H1 (cell line): ENCODE data around the gene IGSF5. TPM values are rescaled to one million over a fixed set of nuclear protein-coding genes. Genes with fewer than 3 reads are reported as not detected.

Experiments
- CTCF ChIA-PET: fragments of 300-600 bp; sonication (Branson Sonifier 250); formaldehyde crosslinking; loops from one replicate; lab custom pipeline; 2021; ENCODE audit not compliant: partially characterized antibody; lab: Charles Lee
- POLR2A ChIA-PET: fragments of 300-600 bp; sonication (Branson Sonifier 250); formaldehyde crosslinking; loops from one replicate; lab custom pipeline; 2021; ENCODE audit warnings: inconsistent platforms; ENCODE audit not compliant: partially characterized antibody; lab: Charles Lee
- DNase-seq, 2 experiments: peaks; one replicate each; pipeline versions ENCODE4 v3.0.0 to v3.0.0-alpha.2; 2010 to 2022; ENCODE audit warnings: low spot score in 2 of 2, low read depth in 1 of 2, mixed read lengths in 1 of 2
- FAIRE-seq: peaks from 2 replicates; lab custom pipeline; 2011; peaks lifted over from hg19 to GRCh38; lab: Jason Lieb, UNC
- H2AFZ ChIP-seq: 2 replicates; pipeline ENCODE4 v1.8.1; 2012; ENCODE audit warnings: low read length, inconsistent platforms
- H2AK5ac ChIP-seq: 2 replicates; pipeline ENCODE4 v1.6.1; 2013; ENCODE audit warnings: low read depth, low read length
- H2BK120ac ChIP-seq: replicated peaks from 2 replicates; pipeline ENCODE3; 2013; ENCODE audit warnings: low read depth, low read length, inconsistent platforms
- H2BK12ac ChIP-seq: 2 replicates; pipeline ENCODE4 v1.6.1; 2013; ENCODE audit warnings: low read depth, low read length
- H2BK15ac ChIP-seq: 2 replicates; pipeline ENCODE4 v1.6.1; 2013; ENCODE audit warnings: low read length
- H2BK20ac ChIP-seq: 2 replicates; pipeline ENCODE4 v1.6.1; 2013; ENCODE audit warnings: low read length
- H2BK5ac ChIP-seq: 2 replicates; pipeline ENCODE4 v1.6.1; 2013; ENCODE audit warnings: low read depth, low read length
- H3K14ac ChIP-seq: 2 replicates; pipeline ENCODE4 v1.6.1; 2013; ENCODE audit warnings: inconsistent platforms; ENCODE audit not compliant: insufficient read length
- H3K18ac ChIP-seq: 2 replicates; pipeline ENCODE4 v1.6.1; 2013; ENCODE audit warnings: low read length; ENCODE audit errors: extremely low read depth
- H3K23ac ChIP-seq: 2 replicates; pipeline ENCODE4 v1.6.1; 2013; ENCODE audit warnings: inconsistent platforms; ENCODE audit not compliant: insufficient read length
- H3K23me2 ChIP-seq: 2 replicates; pipeline ENCODE4 v1.6.1; 2013; ENCODE audit warnings: low read depth, low read length
- H3K27ac ChIP-seq: 2 replicates; pipeline ENCODE4 v1.6.1; 2011; ENCODE audit warnings: low read depth, low read length, inconsistent platforms
- H3K27me3 ChIP-seq, 4 experiments: replicated peaks in 1 of 4; 1 replicate in 1 of 4; 2 replicates in 3 of 4; pipeline versions ENCODE4 v1.6.1 to v1.8.1; 2011 to 2013; ENCODE audit warnings: low read length in 3 of 4, mild to moderate bottlenecking in 3 of 4, inconsistent platforms in 2 of 4, mixed read lengths in 2 of 4, moderate library complexity in 1 of 4; ENCODE audit not compliant: control insufficient read depth in 3 of 4, insufficient read depth in 3 of 4; ENCODE audit errors: extremely low read depth in 1 of 4
- H3K36me3 ChIP-seq, 4 experiments: 2 replicates each; pipeline versions ENCODE4 v1.6.1 to v1.8.1; 2011 to 2013; ENCODE audit warnings: mild to moderate bottlenecking in 4 of 4, low read length in 3 of 4, moderate library complexity in 2 of 4, control low read depth in 1 of 4, inconsistent platforms in 1 of 4; ENCODE audit not compliant: insufficient read depth in 4 of 4, control insufficient read depth in 2 of 4
- H3K4ac ChIP-seq: replicated peaks from 2 replicates; pipeline ENCODE3; 2013; ENCODE audit warnings: low read length, low read depth, mixed read lengths, inconsistent platforms; ENCODE audit not compliant: insufficient read length
- H3K4me1 ChIP-seq, 4 experiments: replicated peaks in 1 of 4; 1 replicate in 1 of 4; 2 replicates in 3 of 4; pipeline versions ENCODE4 v1.6.1 to v1.8.1; 2011 to 2013; ENCODE audit warnings: low read length in 3 of 4, inconsistent platforms in 2 of 4, mixed read lengths in 1 of 4; ENCODE audit not compliant: insufficient read depth in 4 of 4, control insufficient read depth in 3 of 4
- H3K4me2 ChIP-seq, 2 experiments: 2 replicates each; pipeline versions ENCODE4 v1.6.1 to v1.8.1; 2011 to 2013; ENCODE audit warnings: low read depth in 2 of 2, low read length in 2 of 2, control low read depth in 1 of 2, inconsistent platforms in 1 of 2, mild to moderate bottlenecking in 1 of 2; ENCODE audit not compliant: insufficient read depth in 1 of 2
- H3K4me3 ChIP-seq, 4 experiments: fragments of 200-600, 300-600 bp in 1 of 4; sonication (generic), shearing (Covaris generic), sonication (Bioruptor Twin) in 1 of 4; 2 replicates each; pipeline versions ENCODE4 v1.5.1 to v1.8.1; 2011 to 2016; ENCODE audit warnings: low read length in 4 of 4, low read depth in 3 of 4, control low read depth in 2 of 4, inconsistent platforms in 2 of 4, mild to moderate bottlenecking in 2 of 4, mixed read lengths in 1 of 4, moderate library complexity in 1 of 4; ENCODE audit not compliant: insufficient read depth in 2 of 4; ENCODE audit errors: extremely low read depth in 1 of 4
- H3K56ac ChIP-seq: replicated peaks from 2 replicates; pipeline ENCODE3; 2013; ENCODE audit warnings: low read depth, mild to moderate bottlenecking, mixed read lengths, low read length, inconsistent platforms; ENCODE audit not compliant: insufficient read length
- H3K79me1 ChIP-seq: 2 replicates; pipeline ENCODE4 v1.6.1; 2013; ENCODE audit warnings: low read depth, low read length, control low read depth
- H3K79me2 ChIP-seq, 2 experiments: 2 replicates each; pipeline versions ENCODE4 v1.6.1 to v1.8.1; 2012 to 2013; ENCODE audit warnings: low read length in 2 of 2, mild to moderate bottlenecking in 2 of 2, inconsistent platforms in 1 of 2; ENCODE audit not compliant: insufficient read depth in 2 of 2, control insufficient read depth in 1 of 2
- H3K9ac ChIP-seq, 4 experiments: replicated peaks in 1 of 4; 1 replicate in 1 of 4; 2 replicates in 3 of 4; pipeline versions ENCODE4 v1.6.1 to v1.8.1; 2011 to 2013; ENCODE audit warnings: low read depth in 3 of 4, low read length in 3 of 4, control low read depth in 2 of 4, mild to moderate bottlenecking in 2 of 4, moderate library complexity in 2 of 4, inconsistent platforms in 1 of 4; ENCODE audit errors: extremely low read depth in 1 of 4
- H3K9me3 ChIP-seq, 2 experiments: 2 replicates each; pipeline versions ENCODE4 v1.6.1 to v1.8.1; 2012 to 2013; ENCODE audit warnings: mild to moderate bottlenecking in 2 of 2, moderate library complexity in 2 of 2, control low read depth in 1 of 2, inconsistent platforms in 1 of 2, low read depth in 1 of 2, low read length in 1 of 2, mixed read lengths in 1 of 2; ENCODE audit not compliant: insufficient read depth in 2 of 2
- H4K20me1 ChIP-seq, 2 experiments: replicated peaks in 1 of 2; 2 replicates each; pipeline versions ENCODE3 to v1.8.1; 2011 to 2013; ENCODE audit warnings: inconsistent platforms in 2 of 2, low read length in 2 of 2, mild to moderate bottlenecking in 1 of 2; ENCODE audit not compliant: insufficient read depth in 2 of 2, control insufficient read depth in 1 of 2
- H4K5ac ChIP-seq: 2 replicates; pipeline ENCODE4 v1.6.1; 2013; ENCODE audit warnings: low read length, low read depth, mixed read lengths, inconsistent platforms; ENCODE audit not compliant: insufficient read length
- H4K8ac ChIP-seq: 2 replicates; pipeline ENCODE4 v1.8.0; 2013; ENCODE audit warnings: mild to moderate bottlenecking, moderate library complexity, low read length, inconsistent platforms; ENCODE audit not compliant: insufficient read depth; ENCODE audit errors: extremely low read depth
- H4K91ac ChIP-seq: replicated peaks from 2 replicates; pipeline ENCODE3; 2013; ENCODE audit warnings: low read length, mixed read lengths, inconsistent platforms; ENCODE audit not compliant: insufficient read length
- TAF1 ChIP-seq: IDR thresholded peaks from 2 replicates; pipeline ENCODE4 v1.6.1; 2011; ENCODE audit warnings: mild to moderate bottlenecking, low read depth, low read length
- WGBS, 2 experiments: shearing (Covaris generic) in 1 of 2; methylation state at CpG; one replicate each; pipeline versions ENCODE4 v1.1.6 to v1.1.7; 2013 to 2015; ENCODE audit warnings: low lambda C conversion rate in 2 of 2, mixed read lengths in 2 of 2, inconsistent platforms in 1 of 2, low coverage in 1 of 2, missing lambda C conversion rate in 1 of 2; ENCODE audit not compliant: insufficient replicate concordance in 2 of 2, insufficient coverage in 1 of 2, insufficient read length in 1 of 2; ENCODE audit errors: extremely low coverage in 1 of 2, missing lambda C conversion rate in 1 of 2; 5-methylcytosine and 5-hydroxymethylcytosine counted together
- polyA plus RNA-seq, 7 experiments: library from polyadenylated mRNA; depleted of rRNA in 3 of 7; stranded (reverse) in 5 of 7; unstranded in 2 of 7; fragments of >200 nt in 5 of 7; fragments of 200-250 nt in 2 of 7; gene quantifications; 1 replicate in 5 of 7; 2 replicates in 1 of 7; 4 replicates in 1 of 7; pipeline versions ENCODE4 v1.2.1 to v1.2.3, GENCODE V29; 2011 to 2013; ENCODE audit warnings: missing spikeins in 2 of 7, mixed read lengths in 2 of 7
- total RNA-seq: library from RNA; stranded (reverse); fragmentation: NEBNext Ultra II Directional; extraction: Animal tissue kit (Norgen Biotek cat#: 25700); gene quantifications from 2 replicates; pipeline ENCODE4 v1.2.1, GENCODE V29; 2021

IGSF5 gene
- total and polyA plus RNA-seq, 2 of the 8 experiments (the other 6 are each of a cell fraction or from before 2014, with no cell fraction given): 4.4 to 5.4 TPM

DNA sequence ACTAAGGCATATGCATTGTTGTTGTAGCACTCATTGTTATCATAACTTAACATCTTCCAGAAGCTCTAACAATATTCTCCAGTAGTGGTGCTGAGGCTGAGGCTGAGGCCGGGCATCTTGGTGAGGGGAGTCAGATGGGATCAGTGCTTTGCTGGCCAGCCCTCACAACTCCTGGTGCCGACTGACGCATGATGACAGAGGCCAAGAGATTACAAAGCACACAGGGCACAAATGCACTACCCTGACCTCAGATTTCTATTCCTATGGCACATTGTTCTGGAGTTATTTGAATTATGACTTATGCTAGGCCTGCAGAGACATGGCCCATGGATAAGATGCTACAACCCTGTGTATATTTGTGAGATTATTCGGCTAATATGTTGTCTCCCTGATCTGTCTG lies 8.3 kb upstream of the IGSF5 start:
- Histone ChIP-seq H4K8ac (no peak overlapping the region), H3K4me1 (no peaks in the 10 kb centered on the region), H4K20me1 (no peaks in the 10 kb centered on the region), H3K27ac (no peak overlapping the region), H3K4me2 (no peak overlapping the region), H4K91ac (no peak overlapping the region), H3K18ac (no peak overlapping the region), H3K4me3 (no peak overlapping the region), H3K14ac (no peak overlapping the region), H3K23ac (no peak overlapping the region), H2BK15ac (no peak overlapping the region), H3K9me3 (no peaks in the 10 kb centered on the region), H2BK120ac (no peak overlapping the region), H2AK5ac (no peak overlapping the region), H3K9ac (no peak overlapping the region), H3K56ac (no peak overlapping the region), H4K5ac (no peak overlapping the region), H3K36me3 (no peaks in the 10 kb centered on the region), H3K23me2 (no peaks in the 10 kb centered on the region), H2BK20ac (no peak overlapping the region), H3K79me1 (no peaks in the 10 kb centered on the region), H3K79me2 (no peaks in the 10 kb centered on the region), H2BK12ac (no peak overlapping the region), H3K27me3 (no peaks in the 10 kb centered on the region), H3K4ac (no peak overlapping the region), H2AFZ (no peak overlapping the region), H2BK5ac (no peak overlapping the region)
- FAIRE-seq (no peak), DNase-seq (no peak)
- 99% methylated on average over 4 of the region's 4 CpGs; no CpG with 5 or more reads in 1 of the 2 experiments for WGBS, 2 experiments
- ChIA-PET POLR2A (no interaction called here), CTCF (no interaction called here)
- no peak for TF ChIP-seq TAF1
